Suprapubic skin (tissue), 4 donors: ENCODE results near the gene FOXJ3. TPM values are rescaled to one million over a fixed set of nuclear protein-coding genes. Genes with fewer than 3 reads are reported as not detected.

Source experiments
- DNase-seq, 2 donors: peaks; one replicate each; pipeline ENCODE4 v3.0.0-alpha.2; 2019; ENCODE audit warnings: low spot score in 2 of 2
- H3K27ac ChIP-seq: fragments of 200-600 bp; sonication (generic); one replicate; pipeline ENCODE4 v1.5.1; 2019
- H3K27me3 ChIP-seq: fragments of 200-600 bp; sonication (generic); one replicate; pipeline ENCODE4 v1.5.1; 2019
- H3K36me3 ChIP-seq: fragments of 200-600 bp; sonication (generic); one replicate; pipeline ENCODE4 v1.5.1; 2019
- H3K4me1 ChIP-seq: fragments of 200-600 bp; sonication (generic); one replicate; pipeline ENCODE4 v1.5.1; 2019
- H3K4me3 ChIP-seq: fragments of 200-600 bp; sonication (generic); one replicate; pipeline ENCODE4 v1.5.1; 2019; ENCODE audit warnings: mild to moderate bottlenecking
- H3K9me3 ChIP-seq: fragments of 200-600 bp; sonication (generic); one replicate; pipeline ENCODE4 v1.5.1; 2019
- CTCF ChIP-seq, 2 donors: fragments of 200-600 bp in 1 of 2; fragments of 450-650 bp in 1 of 2; sonication (generic) in 1 of 2; IDR thresholded peaks; one replicate each; pipeline ENCODE4 v1.5.1; 2016 to 2019; ENCODE audit warnings: antibody characterized with exemption in 2 of 2, mild to moderate bottlenecking in 1 of 2, moderate library complexity in 1 of 2
- EP300 ChIP-seq: sonication (generic); formaldehyde crosslinking; IDR thresholded peaks from one replicate; pipeline ENCODE4 v1.6.1; 2017; ENCODE audit warnings: antibody characterized with exemption
- POLR2A ChIP-seq, 2 donors: fragments of 450-650 bp; IDR thresholded peaks; one replicate each; pipeline ENCODE4 v1.6.1; 2017; ENCODE audit warnings: antibody characterized with exemption in 2 of 2, mild to moderate bottlenecking in 2 of 2, moderate library complexity in 2 of 2
- POLR2AphosphoS5 ChIP-seq, 3 donors: sonication (generic); formaldehyde crosslinking; IDR thresholded peaks; one replicate each; pipeline ENCODE4 v1.6.1; 2017; ENCODE audit warnings: antibody characterized with exemption in 3 of 3
- WGBS: methylation state at CpG from one replicate; pipeline ENCODE4 v1.1.5; 2018; 5-methylcytosine and 5-hydroxymethylcytosine counted together
- total RNA-seq, 4 donors: library from RNA; depleted of rRNA; stranded (reverse); fragments of >200 nt; gene quantifications; one replicate each; pipeline ENCODE4 v1.1.0, GENCODE V29; 2016

Gene FOXJ3
- total RNA-seq, 4 donors from 2014 or later = 37.0 to 71.0 (median 41.1) TPM

DNA sequence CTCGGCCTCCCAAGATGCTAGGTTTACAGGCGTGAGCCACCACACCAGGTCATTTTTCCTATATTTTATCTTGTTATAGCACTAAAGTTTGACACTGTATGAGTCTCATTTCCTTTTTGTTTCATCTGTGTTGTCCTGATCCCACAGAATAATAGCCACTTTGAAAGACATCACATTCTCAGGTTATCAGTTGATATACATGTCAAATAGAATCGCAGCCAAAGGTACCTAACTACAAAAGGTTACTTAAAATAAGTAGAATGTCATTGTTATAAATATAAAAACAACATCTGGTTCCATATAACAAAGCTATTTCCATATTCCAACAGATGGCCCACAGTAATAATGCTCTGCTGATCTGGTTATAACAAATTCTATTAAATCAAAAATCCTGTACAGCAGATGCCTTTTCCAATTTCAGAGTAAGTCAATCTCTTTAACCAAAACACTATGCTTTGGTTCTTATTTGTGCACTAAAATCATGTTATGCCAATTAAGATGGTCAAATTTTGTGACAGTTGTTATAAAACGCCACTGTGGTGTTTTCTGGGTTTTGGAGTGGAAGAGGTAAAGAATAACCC lies 6.0 kb downstream of the FOXJ3 start:
- Histone ChIP-seq H3K4me3 (no peak overlapping the region), H3K27me3 (no peaks in the 10 kb centered on the region), H3K27ac (no peak overlapping the region), H3K4me1 (peaks cover 44% of the 10 kb centered on the region), H3K9me3 (no peaks in the 10 kb centered on the region), H3K36me3 (no peaks in the 10 kb centered on the region)
- TF ChIP-seq EP300 (no peak), POLR2A (IDR thresholded peaks at IDR 0.05) (no peak), POLR2AphosphoS5 (IDR thresholded peaks at IDR 0.05) (no peak), CTCF (IDR thresholded peaks at IDR 0.05) (no peak)
- DNase-seq = no peak
- 86% methylated on average over 4 of the region's 4 CpGs for WGBS

DNA sequence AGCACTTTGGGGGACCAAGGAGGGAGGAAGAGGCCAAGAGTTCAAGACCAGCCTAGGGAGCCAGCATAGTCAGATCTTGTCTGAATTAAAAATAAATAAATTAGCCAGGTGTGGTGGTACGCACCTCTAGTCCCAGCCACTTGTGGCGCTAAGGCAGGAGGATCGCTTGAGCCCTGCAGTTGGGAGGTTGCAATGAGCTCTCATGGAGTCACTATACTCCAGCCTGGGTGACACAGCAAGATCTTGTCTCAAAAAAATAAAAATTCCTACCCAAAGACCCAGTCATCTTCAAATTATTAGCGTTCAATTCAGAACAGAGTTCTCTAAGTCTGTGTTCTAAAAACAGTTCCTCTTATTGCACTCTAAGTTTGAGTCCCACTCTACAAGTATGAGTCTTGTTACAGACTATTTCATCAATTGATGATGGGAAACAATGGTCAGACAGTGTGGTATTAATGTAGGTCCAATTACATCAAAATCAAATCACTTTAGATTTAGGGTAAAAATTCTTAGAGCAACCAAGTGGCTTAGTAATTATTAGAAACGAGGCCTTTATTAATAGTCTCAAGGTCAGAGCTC lies 6.9 kb downstream of the FOXJ3 start:
- peaks cover 37% of the 10 kb centered on the region for H3K4me1 ChIP-seq
- WGBS = 95% methylated on average over 5 of the region's 5 CpGs
- TF ChIP-seq CTCF (IDR thresholded peaks at IDR 0.05) (no peak), POLR2A (IDR thresholded peaks at IDR 0.05) (no peak), EP300 (no peak), POLR2AphosphoS5 (IDR thresholded peaks at IDR 0.05) (no peak)

DNA sequence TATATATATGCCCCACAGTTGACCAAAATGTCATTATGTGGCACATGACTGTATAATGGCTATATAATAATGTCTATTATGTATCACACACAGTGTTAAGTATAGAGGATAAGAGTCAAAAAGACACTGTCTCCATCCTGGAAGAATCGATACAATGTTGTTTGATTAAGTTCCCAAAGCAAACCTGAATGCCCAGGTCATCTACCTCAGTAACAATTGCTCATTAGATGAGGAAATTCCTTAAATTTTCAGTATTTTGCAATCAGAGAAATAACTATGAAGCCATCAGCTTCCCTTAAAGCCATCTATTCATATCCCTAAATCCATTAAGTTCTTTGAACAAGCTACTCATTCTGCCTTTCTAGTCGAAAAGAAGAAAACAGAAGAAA lies 10.0 kb downstream of the FOXJ3 start:
- no peak overlapping the region for H3K27ac ChIP-seq
- no peaks in the 10 kb centered on the region for H3K36me3 ChIP-seq
- H3K9me3 ChIP-seq = no peaks in the 10 kb centered on the region
- H3K4me3 ChIP-seq = no peak overlapping the region
- 73% methylated on average over 2 of the region's 2 CpGs for WGBS
- H3K27me3 ChIP-seq = no peaks in the 10 kb centered on the region
- no peak for DNase-seq
- TF ChIP-seq POLR2AphosphoS5 (IDR thresholded peaks at IDR 0.05) (no peak), CTCF (IDR thresholded peaks at IDR 0.05) (no peak), EP300 (no peak), POLR2A (IDR thresholded peaks at IDR 0.05) (no peak)
- H3K4me1 ChIP-seq = peaks cover 47% of the 10 kb centered on the region

More for the DNA sequence above, 6.9 kb downstream of the FOXJ3 start:
- no peak overlapping the region for H3K4me3 ChIP-seq
- no peak overlapping the region for H3K27ac ChIP-seq
- no peaks in the 10 kb centered on the region for H3K9me3 ChIP-seq
- no peak for DNase-seq
- H3K27me3 ChIP-seq = no peaks in the 10 kb centered on the region
- no peaks in the 10 kb centered on the region for H3K36me3 ChIP-seq

- DNase-seq = no peak
- Histone ChIP-seq H3K27me3 (no peaks in the 10 kb centered on the region), H3K27ac (no peak overlapping the region), H3K4me1 (peaks cover 52% of the 10 kb centered on the region), H3K9me3 (no peaks in the 10 kb centered on the region), H3K4me3 (no peak overlapping the region), H3K36me3 (no peaks in the 10 kb centered on the region)
- WGBS = 89% methylated on average over 6 of the region's 6 CpGs
- TF ChIP-seq EP300 = no peak
- TF ChIP-seq POLR2A (IDR thresholded peaks at IDR 0.05) = no peak
- no peak for TF ChIP-seq POLR2AphosphoS5 (IDR thresholded peaks at IDR 0.05)
- no peak for TF ChIP-seq CTCF (IDR thresholded peaks at IDR 0.05)
These were observed 10.5 kb downstream of the FOXJ3 start for GRCh38 chr1:42324398-42325013.

- DNase-seq = no peak
- peaks cover 54% of the 10 kb centered on the region for H3K4me1 ChIP-seq
- no peaks in the 10 kb centered on the region for H3K9me3 ChIP-seq
- WGBS = 83% methylated on average over 2 of the region's 2 CpGs
- TF ChIP-seq CTCF (IDR thresholded peaks at IDR 0.05) = no peak
- no peak overlapping the region for H3K27ac ChIP-seq
- no peaks in the 10 kb centered on the region for H3K27me3 ChIP-seq
- no peak overlapping the region for H3K4me3 ChIP-seq
- H3K36me3 ChIP-seq = no peaks in the 10 kb centered on the region
These were observed 11.5 kb downstream of the FOXJ3 start for GRCh38 chr1:42323551-42323950.
